ENCODE measurements around the gene NDST1.
"Not testable (repeated sequence)": the region's sequence is repeated elsewhere in the genome, so short reads cannot be mapped to it uniquely, and the experiment has no call there.

Gene NDST1

DNA sequence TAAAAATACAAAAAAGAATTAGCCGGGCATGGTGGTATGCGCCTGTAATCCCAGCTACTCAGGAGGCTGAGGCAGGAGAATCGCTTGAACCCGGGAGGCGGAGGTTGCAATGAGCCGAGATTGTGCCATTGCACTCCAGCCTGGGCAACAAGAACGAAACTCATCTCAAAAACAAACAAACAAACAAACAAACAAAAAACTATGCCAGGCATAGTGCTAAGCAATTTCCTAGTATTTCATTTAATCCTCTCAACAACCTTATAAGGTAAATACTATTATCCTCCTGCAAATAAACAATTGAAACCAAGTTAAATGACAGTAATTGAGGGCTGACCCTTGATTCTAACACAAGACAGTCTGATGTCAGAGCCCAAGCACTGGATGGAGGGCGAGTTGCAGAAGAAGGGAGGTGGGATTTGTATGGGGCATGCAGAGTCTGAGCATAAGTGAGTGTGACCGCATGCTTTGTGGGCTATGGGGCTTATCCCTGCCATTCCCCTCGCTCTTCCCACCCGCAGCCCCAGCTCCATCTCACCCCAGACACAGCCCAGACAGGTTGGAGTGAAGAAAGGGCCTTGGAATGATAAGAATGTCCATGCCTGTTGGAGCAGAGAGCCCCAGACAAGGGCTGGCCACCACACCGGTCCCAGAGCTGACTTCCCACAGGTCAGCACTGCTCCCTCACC, 34.1 kb upstream of the NDST1 start (continued):
- TF ChIP-seq CSRNP3 (CRISPR knock-in tag; IDR thresholded peaks at IDR 0.05) (no peak), ARNTL (CRISPR knock-in tag; IDR thresholded peaks at IDR 0.05; ENCODE audit: borderline replicate concordance, low read depth) (no peak), TOX (CRISPR knock-in tag; IDR thresholded peaks at IDR 0.05; ENCODE audit: borderline replicate concordance) (no peak)

GRCh38 chr5:150476568-150476967, 31.4 kb upstream of the NDST1 start:
- ATAC-seq = not testable (repeated sequence)

DNA sequence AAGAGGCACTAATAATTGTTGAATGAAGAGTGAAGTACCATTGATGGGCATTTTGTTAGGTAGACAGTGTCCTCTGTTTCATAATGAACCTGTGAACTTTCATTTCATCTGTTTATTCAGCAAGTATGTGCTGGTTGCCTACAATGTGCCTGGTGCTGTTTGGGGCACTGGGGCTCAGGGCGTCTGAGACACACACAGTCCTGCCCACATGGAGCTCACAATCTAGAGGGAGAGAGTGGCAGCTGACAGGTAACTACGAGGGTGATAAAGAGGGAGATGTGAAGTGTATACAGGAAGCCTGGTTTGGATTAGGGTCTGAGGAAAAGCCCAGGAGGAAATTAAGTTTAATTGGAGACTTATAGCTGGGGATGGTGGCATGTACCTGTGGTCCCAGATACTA, 28.5 kb upstream of the NDST1 start:
- TF ChIP-seq OSR1 (CRISPR knock-in tag; IDR thresholded peaks at IDR 0.05) (no peak), TCF4 (CRISPR knock-in tag; IDR thresholded peaks at IDR 0.05; ENCODE audit: borderline replicate concordance) (no peak), PPARA (CRISPR knock-in tag; IDR thresholded peaks at IDR 0.05; ENCODE audit: borderline replicate concordance) (no peak), ISL1 (CRISPR knock-in tag; IDR thresholded peaks at IDR 0.05) (no peak), ZFP3 (CRISPR knock-in tag; IDR thresholded peaks at IDR 0.05) (no peak), ZFP30 (CRISPR knock-in tag; IDR thresholded peaks at IDR 0.05) (no peak), CSDC2 (CRISPR knock-in tag; IDR thresholded peaks at IDR 0.05) (no peak), GLIS3 (CRISPR knock-in tag; IDR thresholded peaks at IDR 0.05) (no peak), BACH2 (CRISPR knock-in tag; IDR thresholded peaks at IDR 0.05; ENCODE audit: borderline replicate concordance) (no peak), RARB (CRISPR knock-in tag; IDR thresholded peaks at IDR 0.05) (no peak), ZNF70 (CRISPR knock-in tag; IDR thresholded peaks at IDR 0.05) (no peak), ZNF565 (CRISPR knock-in tag; conservative IDR thresholded peaks at IDR 0.05; ENCODE audit: low read depth) (no peak), ZNF8 (CRISPR knock-in tag; IDR thresholded peaks at IDR 0.05) (no peak), CREB5 (CRISPR knock-in tag; IDR thresholded peaks at IDR 0.05; ENCODE audit: low read depth) (no peak), ARNTL (CRISPR knock-in tag; IDR thresholded peaks at IDR 0.05; ENCODE audit: borderline replicate concordance, low read depth) (no peak), TSHZ2 (CRISPR knock-in tag; IDR thresholded peaks at IDR 0.05) (no peak), ESRRG (CRISPR knock-in tag; IDR thresholded peaks at IDR 0.05) (no peak), CSRNP3 (CRISPR knock-in tag; IDR thresholded peaks at IDR 0.05) (no peak)
- TF ChIP-seq, protein P1, sequence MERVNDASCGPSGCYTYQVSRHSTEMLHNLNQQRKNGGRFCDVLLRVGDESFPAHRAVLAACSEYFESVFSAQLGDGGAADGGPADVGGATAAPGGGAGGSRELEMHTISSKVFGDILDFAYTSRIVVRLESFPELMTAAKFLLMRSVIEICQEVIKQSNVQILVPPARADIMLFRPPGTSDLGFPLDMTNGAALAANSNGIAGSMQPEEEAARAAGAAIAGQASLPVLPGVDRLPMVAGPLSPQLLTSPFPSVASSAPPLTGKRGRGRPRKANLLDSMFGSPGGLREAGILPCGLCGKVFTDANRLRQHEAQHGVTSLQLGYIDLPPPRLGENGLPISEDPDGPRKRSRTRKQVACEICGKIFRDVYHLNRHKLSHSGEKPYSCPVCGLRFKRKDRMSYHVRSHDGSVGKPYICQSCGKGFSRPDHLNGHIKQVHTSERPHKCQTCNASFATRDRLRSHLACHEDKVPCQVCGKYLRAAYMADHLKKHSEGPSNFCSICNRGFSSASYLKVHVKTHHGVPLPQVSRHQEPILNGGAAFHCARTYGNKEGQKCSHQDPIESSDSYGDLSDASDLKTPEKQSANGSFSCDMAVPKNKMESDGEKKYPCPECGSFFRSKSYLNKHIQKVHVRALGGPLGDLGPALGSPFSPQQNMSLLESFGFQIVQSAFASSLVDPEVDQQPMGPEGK (CRISPR knock-in tag; IDR thresholded peaks at IDR 0.05; ENCODE audit: borderline replicate concordance) = no peak
- ATAC-seq = no peak

GRCh38 chr5:150481708-150481965, 26.3 kb upstream of the NDST1 start:
- TF ChIP-seq RARB (CRISPR knock-in tag; IDR thresholded peaks at IDR 0.05) = no peak
- TF ChIP-seq ZNF8 (CRISPR knock-in tag; IDR thresholded peaks at IDR 0.05) = no peak
- no peak for TF ChIP-seq ZNF565 (CRISPR knock-in tag; conservative IDR thresholded peaks at IDR 0.05; ENCODE audit: low read depth)
- no peak for TF ChIP-seq CREB5 (CRISPR knock-in tag; IDR thresholded peaks at IDR 0.05; ENCODE audit: low read depth)
- TF ChIP-seq ISL1 (CRISPR knock-in tag; IDR thresholded peaks at IDR 0.05) = no peak
- no peak for TF ChIP-seq CSRNP3 (CRISPR knock-in tag; IDR thresholded peaks at IDR 0.05)
- no peak for TF ChIP-seq BACH2 (CRISPR knock-in tag; IDR thresholded peaks at IDR 0.05; ENCODE audit: borderline replicate concordance)
- no peak for TF ChIP-seq TCF4 (CRISPR knock-in tag; IDR thresholded peaks at IDR 0.05; ENCODE audit: borderline replicate concordance)
- TF ChIP-seq OSR1 (CRISPR knock-in tag; IDR thresholded peaks at IDR 0.05) = no peak
- ATAC-seq = no peak

Data from SK-N-SH treated with all-trans-retinoic acid at 6 μM for 48 hours (cell line).